Activated naive CD4-positive, alpha-beta T cell treated with Interleukin-2 at 50 U/mL for 16 hours (primary cell): ENCODE data around the gene PFKM.
A peak's percentile ranks its signal among the peaks of the same experiment; 100 is the strongest.

Experiments used
- DNase-seq: peaks from one replicate; pipeline ENCODE4 v3.0.0-alpha.2; 2020

PFKM gene

GRCh38 chr12:48160046-48160445 is 40.9 kb downstream of the PFKM start:
- no peak for DNase-seq

GRCh38 chr12:48160807-48161206 is 41.6 kb downstream of the PFKM start:
- DNase-seq, result no peak

GRCh38 chr12:48163150-48163747 is 44.1 kb downstream of the PFKM start:
- no peak for DNase-seq

- DNase-seq, result no peak
These were observed 45.3 kb downstream of the PFKM start for GRCh38 chr12:48164451-48164850.

GRCh38 chr12:48165089-48165981 is 46.2 kb downstream of the PFKM start:
- peak; percentile 36 for DNase-seq

- DNase-seq, result no peak
These were observed 49.8 kb downstream of the PFKM start for GRCh38 chr12:48169011-48169410.

GRCh38 chr12:48175613-48176416 is 56.7 kb downstream of the PFKM start:
- DNase-seq, result no peak

- no peak for DNase-seq
These were observed 57.2 kb downstream of the PFKM start for GRCh38 chr12:48176417-48176751.

GRCh38 chr12:48177982-48178381 is 58.8 kb downstream of the PFKM start:
- DNase-seq, result no peak

GRCh38 chr12:48179466-48179865 is 60.3 kb downstream of the PFKM start:
- DNase-seq, result no peak

- DNase-seq, result no peak
These were observed 61.3 kb downstream of the PFKM start for GRCh38 chr12:48180424-48180823.

- DNase-seq, result no peak
These were observed 61.8 kb downstream of the PFKM start for GRCh38 chr12:48180857-48181495.

- DNase-seq, result peak; percentile 3
These were observed 63.5 kb downstream of the PFKM start for GRCh38 chr12:48182631-48183030.

- DNase-seq, result peak; percentile 75
These were observed 64.1 kb downstream of the PFKM start, which contains the start of gene CCDC184 for GRCh38 chr12:48183091-48183875. Gene CCDC184, plus strand, starts transcription at chr12:48183644. Its CDS starts 479 bp downstream, at chr12:48184123.

GRCh38 chr12:48183876-48184548 is 64.8 kb downstream of the PFKM start:
- DNase-seq, result peak; percentile 20

- DNase-seq, result no peak
These were observed 65.4 kb downstream of the PFKM start for GRCh38 chr12:48184549-48184922.

- DNase-seq, result no peak
These were observed 66.2 kb downstream of the PFKM start for GRCh38 chr12:48185181-48185919.

- DNase-seq, result no peak
These were observed 68.9 kb downstream of the PFKM start for GRCh38 chr12:48187916-48188695.

GRCh38 chr12:48189331-48190125 is 70.4 kb downstream of the PFKM start:
- peak; percentile 73 for DNase-seq
